ENCODE results near the gene DOLK.
A peak's percentile ranks its signal among the peaks of the same experiment; 100 is the strongest.

Gene DOLK

DNA sequence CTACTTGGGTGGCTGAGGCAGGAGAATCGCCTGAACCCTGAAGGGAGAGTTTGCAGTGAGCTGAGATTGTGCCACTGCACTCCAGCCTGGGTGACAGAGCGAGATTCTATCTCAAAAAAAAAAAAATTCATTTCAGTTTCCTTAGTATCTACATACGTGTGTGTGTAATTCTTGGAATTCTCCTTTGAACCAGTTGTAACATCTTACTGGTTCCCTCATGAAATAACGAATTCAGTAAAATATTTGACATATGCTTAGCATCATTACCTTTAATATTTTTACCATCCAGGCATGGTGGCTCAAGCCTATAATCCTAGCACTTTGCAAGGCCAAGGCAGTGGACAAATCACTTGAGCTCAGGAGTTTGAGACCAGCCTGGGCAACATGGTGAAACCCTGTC lies 17.8 kb downstream of the DOLK start:
- DNase-seq, result no peak

DNA sequence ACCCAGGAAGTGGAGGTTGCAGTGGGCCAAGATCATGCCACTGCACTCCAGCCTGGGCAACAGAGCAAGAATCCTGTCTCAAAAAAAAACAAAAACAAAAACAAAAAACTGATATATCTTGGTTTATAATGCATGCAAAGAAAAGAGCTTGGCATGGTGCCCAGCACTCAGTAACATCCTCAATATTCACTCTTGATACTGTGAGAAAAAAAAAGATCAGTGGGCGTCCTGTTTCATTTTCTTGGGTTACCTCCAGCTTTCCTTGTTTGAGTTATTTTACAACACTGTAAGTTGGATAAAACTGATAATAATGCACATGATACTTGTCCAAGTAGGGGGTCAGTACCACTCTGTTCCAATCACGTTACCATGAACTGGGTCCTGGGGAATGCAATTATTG lies 18.8 kb downstream of the DOLK start:
- DNase-seq, result no peak

DNA sequence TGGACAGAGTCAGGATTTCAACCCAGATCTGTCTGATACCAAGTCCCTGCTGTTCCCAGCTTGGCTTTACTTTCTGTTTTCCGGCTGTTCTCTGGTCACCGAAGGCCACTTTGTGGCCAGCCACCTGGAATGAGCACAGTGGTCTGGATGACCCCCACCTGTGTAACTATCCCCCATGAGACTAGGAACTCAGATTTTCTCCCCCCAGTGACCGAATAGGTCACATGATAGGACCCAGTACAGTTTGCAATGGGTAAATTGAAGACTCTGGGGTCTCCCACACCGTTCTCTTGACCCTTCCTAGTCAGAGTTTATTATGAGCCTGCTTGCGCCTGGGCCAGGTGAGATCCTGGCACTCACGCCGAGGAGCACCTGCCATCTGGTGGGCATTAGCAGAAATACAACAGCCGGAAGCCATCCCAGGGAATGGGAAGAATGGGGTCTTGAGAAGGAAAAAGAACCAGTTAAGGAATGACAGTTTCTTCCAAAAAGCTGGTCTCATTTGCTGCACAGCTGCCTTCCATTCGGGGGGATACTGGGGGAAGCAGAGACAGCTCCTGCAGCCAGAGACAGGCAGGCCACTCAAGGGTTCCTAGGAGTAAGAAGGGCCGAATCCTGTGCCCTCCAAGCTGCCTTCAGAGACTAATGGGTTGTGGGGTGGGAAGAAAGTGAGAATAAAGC lies 19.5 kb downstream of the DOLK start:
- peak; percentile 46 for DNase-seq

DNA sequence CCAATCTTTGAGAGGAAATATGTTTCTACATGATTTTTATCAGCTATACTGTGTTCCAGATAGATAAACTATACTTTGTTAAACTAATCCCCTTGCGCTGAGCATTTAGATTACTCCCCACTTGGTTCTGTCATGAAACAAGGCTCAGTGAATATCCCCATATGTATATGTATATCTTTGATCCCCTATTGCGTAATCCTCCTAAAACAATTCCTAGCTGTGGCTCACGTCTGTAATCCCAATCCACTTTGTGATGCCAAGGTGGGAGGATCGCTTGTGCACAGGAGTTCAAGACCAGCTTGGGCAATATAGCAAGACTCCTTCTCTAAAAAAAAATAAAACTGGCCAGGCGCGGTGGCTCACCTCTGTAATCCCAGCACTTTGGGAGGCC lies 23.9 kb downstream of the DOLK start:
- DNase-seq, result no peak

DNA sequence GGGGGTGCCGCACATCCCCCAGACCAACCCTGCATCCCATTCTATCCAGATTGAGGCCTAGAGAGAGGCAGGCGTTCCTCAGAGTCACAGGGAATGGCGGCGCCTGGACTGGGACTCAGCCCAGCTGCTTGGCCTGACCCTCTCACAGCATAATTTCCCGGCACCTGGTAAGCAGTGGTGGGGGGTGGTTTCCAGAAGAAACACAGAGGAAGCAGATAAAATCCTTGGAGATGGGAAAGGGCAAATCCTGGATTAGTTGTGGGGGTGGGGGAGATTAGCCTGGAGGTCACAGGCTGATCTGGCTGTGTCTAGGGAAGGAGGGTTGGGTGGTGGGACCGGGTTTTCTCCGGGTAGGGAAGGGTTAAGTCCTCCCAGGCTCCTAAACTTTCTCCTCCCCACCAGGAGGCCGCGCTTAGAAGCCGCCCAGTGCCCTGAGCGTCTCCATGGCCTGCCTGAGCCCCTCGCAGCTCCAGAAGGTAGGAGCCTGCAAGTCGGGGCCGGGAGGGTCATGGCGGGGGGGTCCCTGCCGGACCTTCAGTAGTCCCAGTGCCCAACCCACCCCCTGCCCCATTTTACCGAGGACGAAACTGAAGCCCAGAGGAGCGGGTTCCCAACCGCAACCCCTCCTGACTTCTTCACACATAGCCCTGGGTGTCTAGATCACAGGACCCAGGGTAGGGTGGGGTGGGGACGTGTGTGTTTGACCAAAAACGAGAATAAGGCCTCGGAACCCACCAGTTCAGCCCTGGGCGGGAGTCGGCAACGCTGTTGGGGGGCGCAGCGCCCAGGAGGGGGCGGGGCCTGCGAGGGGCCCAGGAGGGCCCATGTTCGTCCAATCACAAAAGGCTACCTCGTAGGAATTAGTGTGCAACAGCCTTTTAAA lies 25.3 kb downstream of the DOLK start:
- DNase-seq, result peak; percentile 61

DNA sequence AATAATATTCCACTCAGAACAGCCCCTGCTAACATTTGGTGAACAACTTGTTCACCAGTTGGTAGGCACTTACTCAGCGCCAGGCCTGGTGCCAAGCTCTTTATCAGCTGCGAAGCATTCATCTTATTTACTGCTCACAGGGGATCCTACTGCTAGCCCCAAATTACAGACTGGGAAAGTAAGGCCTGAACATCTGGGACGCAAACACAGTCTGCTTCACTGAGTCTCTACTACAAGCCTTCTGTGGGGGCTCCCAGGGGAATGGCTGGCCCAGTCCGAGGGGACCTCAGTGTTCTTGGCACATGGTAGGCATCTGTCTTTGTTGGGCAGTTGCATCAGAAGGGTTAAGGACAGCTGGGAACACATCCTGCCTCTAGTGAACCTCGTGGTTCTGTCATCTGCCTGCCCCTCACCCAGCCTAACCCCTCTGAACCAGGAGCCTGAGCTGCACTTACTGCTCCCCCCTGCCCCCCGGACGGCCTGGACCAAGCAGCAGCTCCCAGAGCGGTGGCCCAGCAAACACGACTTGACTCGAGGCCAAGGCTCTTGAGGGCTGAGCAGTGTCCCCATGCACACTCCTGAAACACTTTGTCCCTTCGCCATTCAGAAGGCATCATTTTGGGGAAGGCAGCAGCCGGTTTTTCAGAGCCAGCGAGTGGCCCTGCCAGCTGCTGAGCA lies 26.9 kb downstream of the DOLK start, which contains the start of gene PHYHD1:
Gene PHYHD1, plus strand, starts transcription at position 602 of the 678 bp plus-strand sequence. CDS start 1,342 bp downstream, outside the sequence.
- peak; percentile 57 for DNase-seq

DNA sequence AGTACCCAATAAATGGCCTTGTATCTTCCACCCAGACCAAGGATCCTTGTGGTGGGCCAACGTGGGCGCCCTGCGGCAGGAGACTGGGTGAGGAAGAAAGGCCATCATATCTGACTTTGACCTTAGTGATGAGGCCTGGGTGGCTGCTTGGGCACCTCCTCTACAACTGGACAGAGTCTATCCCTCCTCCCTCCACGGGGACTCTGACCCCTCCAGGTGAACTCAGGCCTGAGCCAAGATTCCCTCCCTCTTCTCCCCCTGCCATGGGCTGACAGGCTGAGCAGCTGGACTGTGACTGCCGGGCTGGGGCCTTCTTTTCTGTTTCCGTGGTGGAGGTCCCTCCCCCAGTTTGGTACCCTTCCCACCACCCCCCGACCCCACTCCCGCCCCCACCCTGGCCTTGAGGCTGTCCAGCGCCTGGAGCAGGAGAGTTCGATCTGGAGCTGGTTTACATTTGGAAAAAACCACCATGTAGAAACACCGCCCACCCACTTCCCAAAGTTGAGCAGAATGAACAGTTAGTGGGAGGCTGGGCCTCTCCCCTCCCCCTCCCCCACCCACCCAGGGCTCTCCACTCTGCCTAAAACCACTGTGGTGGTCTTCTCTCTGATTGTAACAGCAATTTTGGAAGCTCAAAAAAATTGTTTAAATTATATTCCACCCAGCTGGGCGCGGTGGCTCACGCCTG lies 27.9 kb downstream of the DOLK start:
- no peak for DNase-seq

DNA sequence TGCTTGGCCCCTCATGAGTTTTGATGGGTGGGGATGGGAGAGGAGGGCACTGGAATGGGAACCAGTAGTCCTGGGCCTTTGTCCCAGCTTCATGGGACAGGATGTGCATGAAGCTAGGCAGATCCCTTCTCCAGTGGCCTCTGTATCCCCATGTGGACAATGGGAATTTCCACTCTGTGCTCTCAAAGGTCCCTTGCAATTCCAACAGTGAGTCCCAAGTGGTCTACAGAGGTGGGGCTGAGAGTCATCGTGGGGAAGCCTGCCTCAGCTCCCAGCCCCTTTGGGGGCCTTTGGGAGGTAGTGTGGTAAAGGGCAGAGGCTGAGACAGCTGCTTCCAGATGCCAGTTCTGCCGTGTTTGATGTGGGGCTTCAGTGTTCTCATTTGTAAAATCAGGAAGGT lies 28.5 kb downstream of the DOLK start:
- no peak for DNase-seq

DNA sequence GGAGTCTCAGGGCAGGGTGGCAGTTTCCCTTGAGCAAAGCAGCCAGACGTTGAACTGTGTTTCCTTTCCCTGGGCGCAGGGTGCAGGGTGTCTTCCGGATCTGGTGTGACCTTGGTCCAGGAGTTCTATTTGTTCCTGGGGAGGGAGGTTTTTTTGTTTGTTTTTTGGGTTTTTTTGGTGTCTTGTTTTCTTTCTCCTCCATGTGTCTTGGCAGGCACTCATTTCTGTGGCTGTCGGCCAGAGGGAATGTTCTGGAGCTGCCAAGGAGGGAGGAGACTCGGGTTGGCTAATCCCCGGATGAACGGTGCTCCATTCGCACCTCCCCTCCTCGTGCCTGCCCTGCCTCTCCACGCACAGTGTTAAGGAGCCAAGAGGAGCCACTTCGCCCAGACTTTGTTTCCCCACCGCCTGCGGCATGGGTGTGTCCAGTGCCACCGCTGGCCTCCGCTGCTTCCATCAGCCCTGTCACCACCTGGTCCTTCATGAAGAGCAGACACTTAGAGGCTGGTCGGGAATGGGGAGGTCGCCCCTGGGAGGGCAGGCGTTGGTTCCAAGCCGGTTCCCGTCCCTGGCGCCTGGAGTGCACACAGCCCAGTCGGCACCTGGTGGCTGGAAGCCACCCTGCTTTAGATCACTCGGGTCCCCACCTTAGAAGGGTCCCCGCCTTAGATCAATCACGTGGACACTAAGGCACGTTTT lies 30.1 kb downstream of the DOLK start:
- peak; percentile 69 for DNase-seq

DNA sequence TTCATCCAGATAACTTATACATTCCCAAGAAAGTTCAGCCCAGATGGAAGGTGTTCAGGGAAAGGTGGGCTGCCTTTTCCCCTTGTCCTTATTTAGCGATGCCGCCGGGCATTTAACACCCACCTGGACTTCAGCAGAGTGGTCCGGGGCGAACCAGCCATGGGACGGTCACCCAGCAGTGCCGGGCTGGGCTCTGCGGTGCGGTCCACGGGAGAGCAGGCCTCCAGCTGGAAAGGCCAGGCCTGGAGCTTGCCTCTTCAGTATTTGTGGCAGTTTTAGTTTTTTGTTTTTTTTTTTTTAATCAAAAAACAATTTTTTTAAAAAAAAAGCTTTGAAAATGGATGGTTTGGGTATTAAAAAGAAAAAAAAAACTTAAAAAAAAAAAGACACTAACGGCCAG lies 30.7 kb downstream of the DOLK start:
- DNase-seq, result no peak

DNA sequence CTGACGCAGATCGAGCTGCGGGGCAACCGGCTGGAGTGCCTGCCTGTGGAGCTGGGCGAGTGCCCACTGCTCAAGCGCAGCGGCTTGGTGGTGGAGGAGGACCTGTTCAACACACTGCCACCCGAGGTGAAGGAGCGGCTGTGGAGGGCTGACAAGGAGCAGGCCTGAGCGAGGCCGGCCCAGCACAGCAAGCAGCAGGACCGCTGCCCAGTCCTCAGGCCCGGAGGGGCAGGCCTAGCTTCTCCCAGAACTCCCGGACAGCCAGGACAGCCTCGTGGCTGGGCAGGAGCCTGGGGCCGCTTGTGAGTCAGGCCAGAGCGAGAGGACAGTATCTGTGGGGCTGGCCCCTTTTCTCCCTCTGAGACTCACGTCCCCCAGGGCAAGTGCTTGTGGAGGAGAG lies 31.2 kb downstream of the DOLK start:
- DNase-seq, result no peak

DNA sequence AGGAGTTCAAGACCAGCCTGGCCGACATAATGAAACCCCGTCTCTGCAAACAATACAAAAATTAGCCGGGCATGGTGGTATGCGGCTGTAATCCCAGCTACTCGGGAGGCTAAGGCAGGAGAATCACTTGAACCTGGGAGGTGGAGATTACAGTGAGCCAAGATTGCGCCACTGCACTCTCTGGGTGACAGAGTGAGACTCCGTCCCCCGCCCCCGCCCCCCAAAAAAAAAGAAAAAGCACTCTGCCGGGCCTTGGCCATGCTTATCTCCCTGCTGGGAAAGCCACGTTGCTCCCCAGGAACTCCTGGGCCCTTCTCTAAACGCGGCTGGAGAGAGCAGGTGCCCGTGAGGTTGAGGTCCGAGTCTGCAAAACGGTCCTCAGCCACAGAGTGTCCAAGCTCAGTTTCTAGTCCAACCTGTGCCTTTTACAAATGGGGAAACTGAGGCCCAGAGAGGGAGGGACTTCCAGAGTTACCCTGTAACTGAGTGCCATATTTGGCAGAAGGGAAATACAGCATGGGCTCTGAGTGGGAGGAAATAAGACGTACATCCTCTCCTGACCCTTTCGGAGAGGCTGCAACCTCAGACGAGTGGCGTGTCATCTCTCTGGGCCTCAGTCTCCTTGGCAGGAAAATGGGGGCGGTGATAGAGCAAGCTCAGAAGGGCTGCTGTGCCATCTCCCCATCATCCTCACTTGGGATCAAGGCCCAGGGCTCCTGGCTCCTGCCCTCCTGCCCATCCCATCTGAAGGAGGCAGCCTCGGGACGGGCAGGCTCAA lies 33.2 kb downstream of the DOLK start:
- no peak for DNase-seq

DNA sequence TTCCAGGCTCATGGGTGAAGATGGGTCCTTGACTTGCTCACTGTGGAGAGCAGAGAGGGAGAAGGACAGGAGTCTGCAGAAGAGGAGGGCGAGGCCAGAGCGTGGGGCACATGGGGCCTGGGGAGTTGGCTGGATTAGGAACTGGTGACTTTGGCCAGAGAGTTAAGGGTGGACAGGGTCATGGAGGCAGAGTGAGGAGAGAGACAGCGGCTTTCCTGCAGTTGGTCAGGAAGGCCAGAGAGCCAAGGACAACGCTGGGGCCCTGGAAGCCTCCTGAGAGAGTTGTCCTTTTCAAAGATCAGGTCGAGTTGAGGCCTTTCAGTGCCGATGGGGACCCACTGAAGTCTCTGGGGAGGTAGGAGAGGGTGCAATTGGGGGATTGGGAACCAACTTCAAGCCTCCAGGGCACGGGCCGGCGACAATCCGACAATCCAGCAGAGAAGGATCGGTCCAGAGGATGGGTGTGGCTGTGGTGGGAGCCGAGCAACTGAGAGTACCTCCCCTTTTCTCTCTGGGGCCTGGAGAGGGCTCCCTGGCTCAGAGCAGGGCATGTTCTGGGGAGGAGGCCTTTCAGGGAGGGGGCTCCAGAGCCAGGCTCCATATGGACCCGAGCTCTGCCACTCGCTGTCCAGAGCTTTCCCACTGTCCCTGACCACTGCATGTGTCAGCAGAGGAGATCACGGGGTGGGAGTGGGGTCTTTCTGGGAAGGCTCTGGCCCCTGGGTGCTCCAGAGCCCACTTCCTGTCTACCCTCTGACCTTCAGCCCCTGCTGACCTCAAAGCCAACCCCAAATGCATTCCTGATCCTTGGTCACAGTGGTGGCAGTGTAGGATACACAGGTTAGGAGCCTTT lies 34.1 kb downstream of the DOLK start:
- DNase-seq, result no peak

DNA sequence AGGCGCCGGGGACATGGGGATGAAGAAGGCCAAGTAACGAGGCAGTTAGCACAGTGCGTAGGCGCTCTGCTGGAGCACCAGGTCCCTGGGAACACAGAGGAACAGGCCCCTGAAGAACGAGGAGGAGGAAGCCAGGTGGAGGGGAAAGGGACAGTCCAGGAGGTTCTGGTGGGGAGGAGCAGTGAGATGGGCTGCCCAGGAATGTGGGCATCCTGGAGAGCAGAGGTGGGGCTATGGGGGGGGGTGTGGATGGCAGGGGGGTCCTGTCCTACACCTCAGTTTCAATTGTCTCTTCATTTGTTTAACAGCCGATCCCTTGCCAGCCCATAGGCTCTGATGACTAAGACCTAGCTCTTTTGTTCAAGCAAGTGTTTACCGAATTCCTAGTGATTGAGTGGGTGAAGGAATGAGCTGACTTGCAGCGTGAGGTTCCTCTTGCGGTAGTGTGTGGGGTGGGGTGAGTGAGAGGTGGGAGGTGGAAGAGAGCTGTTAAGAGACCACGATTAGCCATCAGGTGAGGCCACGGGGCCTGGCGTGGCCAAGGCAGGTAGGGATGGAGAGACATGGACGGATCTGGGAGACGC lies 35.0 kb downstream of the DOLK start:
- peak; percentile 86 for DNase-seq

DNA sequence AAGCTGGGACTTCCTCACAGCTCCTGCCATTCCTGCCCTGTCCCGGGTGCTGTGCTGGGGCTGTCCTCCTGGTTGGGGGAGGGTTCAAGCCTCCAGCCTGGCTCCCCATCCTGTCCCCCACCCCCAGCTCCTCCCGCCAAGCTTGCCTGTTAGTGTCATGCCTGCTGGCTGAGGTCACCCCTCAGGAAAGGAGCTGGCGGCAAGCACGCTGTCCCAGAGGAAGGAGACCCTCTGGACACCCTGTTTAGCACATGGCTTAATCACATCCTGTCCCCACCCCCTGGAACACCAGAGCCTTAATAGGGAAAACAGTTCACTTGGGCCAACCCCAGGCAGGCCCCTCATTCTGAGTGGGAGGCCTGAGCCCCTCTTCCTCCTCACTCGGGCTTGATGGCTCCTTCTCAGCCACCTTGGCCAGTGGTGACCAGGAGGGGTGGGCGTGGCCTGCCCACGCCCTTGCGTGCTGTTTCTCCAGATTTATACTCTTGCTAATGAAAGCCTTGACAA lies 35.8 kb downstream of the DOLK start:
- DNase-seq, result peak; percentile 82

DNA sequence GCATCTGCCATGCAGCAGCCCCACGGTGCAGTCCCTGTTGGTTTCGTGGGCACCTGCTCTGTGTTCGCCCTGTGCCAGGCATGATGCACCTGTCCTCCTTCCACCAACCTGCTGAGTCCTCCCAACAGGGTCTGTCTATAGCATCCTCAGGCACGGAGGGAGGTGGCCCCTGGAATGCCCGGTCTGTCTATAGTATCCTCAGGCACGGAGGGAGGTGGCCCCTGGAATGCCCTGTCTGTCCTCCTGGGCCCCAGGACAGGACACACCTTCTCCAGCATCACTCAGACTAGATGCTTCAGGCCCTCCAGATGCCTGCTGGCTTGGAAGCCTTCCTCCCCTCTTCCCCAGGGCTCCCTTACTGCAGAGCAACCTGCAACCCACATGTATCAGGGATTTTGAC lies 36.5 kb downstream of the DOLK start:
- no peak for DNase-seq

DNA sequence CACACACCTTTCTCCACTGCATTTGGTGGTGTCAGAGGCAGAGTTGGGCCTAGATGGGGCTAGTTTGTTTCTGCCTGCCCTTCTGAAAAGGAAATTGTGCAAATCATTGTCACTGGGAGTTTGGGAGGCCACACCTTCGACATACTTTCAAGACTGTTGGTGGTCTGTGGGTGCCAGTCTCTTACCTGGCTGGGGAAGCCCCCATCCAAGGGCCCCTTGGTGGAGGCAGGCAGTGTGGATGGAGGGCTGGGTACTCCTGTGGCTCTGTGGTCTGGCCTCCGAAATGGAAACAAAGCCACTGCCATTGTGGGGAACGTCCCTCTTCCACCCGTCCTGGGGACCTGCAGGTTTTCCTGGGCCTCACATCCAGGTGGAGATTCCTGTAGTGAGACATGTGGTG lies 37.5 kb downstream of the DOLK start:
- DNase-seq, result no peak

DNA sequence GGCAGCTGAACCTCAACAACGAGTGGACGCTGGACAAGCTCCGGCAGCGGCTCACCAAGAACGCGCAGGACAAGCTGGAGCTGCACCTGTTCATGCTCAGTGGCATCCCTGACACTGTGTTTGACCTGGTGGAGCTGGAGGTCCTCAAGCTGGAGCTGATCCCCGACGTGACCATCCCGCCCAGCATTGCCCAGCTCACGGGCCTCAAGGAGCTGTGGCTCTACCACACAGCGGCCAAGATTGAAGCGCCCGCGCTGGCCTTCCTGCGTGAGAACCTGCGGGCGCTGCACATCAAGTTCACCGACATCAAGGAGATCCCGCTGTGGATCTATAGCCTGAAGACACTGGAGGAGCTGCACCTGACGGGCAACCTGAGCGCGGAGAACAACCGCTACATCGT lies 39.0 kb downstream of the DOLK start:
- DNase-seq, result no peak

DNA sequence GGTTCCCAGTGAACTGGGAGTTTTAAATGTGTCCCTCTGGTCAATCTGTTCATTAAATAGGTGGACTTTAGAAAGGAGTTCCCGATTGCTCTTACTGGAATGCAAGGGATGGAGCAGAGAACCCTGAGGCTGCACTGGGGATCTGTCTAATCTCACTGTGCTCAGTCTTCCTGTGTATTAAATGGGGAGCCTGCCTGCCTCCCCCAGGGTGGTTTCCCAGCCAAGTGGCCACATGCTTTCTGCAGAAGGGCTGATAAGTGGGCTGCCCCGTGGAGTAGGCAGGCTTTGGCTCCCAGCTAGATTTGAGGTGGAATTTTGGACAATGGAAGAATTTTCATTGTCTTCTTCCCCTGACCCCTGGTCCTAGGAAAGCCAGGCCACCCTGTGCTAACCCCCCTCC lies 40.7 kb downstream of the DOLK start:
- DNase-seq, result no peak

DNA sequence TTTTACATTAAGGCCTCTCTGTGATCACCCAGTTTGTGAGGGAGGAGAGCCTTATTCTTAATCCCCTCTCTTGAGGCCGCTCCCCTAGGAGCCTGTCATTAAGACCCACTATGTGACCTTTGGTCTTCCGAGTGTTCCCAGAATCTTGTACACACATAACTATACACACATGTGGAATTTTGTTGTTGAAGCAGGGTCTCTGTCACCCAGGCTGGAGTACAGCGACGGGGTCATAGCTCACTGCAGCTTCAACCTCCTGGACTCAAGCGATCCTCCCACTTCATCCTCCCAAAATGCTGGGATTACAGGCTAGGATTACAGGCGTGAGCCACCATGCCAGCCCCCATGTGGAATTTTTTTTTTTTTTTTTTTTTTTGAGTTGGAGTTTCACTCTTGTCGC lies 41.4 kb downstream of the DOLK start:
- DNase-seq, result no peak

Measured in fibroblast of upper back skin (primary cell).